OCI-LY1 (cell line): ENCODE data around the gene CHMP6.

ENCODE experiments used
- H2AFZ ChIP-seq: fragments of 200-600 bp; sonication (generic), shearing (Covaris generic); 2 replicates; pipeline ENCODE4 v1.6.0; 2014; ENCODE audit warnings: antibody characterized with exemption, mild to moderate bottlenecking, low read length
- H3F3A ChIP-seq: fragments of 200-600 bp; sonication (generic), shearing (Covaris generic); 2 replicates; pipeline ENCODE4 v1.6.0; 2014; ENCODE audit warnings: mild to moderate bottlenecking, antibody characterized with exemption, low read length, moderate library complexity; ENCODE audit not compliant: insufficient read depth
- H3K27ac ChIP-seq: fragments of 200-600 bp; sonication (generic); 2 replicates; pipeline ENCODE4 v1.5.1; 2014; ENCODE audit warnings: low read length, mixed run types, mild to moderate bottlenecking, low read depth; ENCODE audit not compliant: poor library complexity, severe bottlenecking
- H3K27me3 ChIP-seq: fragments of 200-600 bp; sonication (generic); 2 replicates; pipeline ENCODE4 v1.6.0; 2014; ENCODE audit warnings: antibody characterized with exemption, mild to moderate bottlenecking, low read length, moderate library complexity; ENCODE audit not compliant: insufficient read depth
- H3K36me3 ChIP-seq: fragments of 200-600 bp; sonication (generic); 2 replicates; pipeline ENCODE4 v1.6.1; 2014; ENCODE audit warnings: mild to moderate bottlenecking, antibody characterized with exemption, low read length, moderate library complexity, mixed read lengths; ENCODE audit not compliant: insufficient read depth
- H3K4me1 ChIP-seq: fragments of 200-600 bp; sonication (generic); 2 replicates; pipeline ENCODE4 v1.5.1; 2014; ENCODE audit warnings: mild to moderate bottlenecking, low read length, moderate library complexity; ENCODE audit not compliant: insufficient read depth, severe bottlenecking
- H3K4me2 ChIP-seq: fragments of 200-600 bp; sonication (generic), shearing (Covaris generic); 2 replicates; pipeline ENCODE4 v1.6.1; 2014; ENCODE audit warnings: low read length
- H3K4me3 ChIP-seq: fragments of 200-600 bp; sonication (generic); 2 replicates; pipeline ENCODE4 v1.5.1; 2014; ENCODE audit warnings: low read length, low read depth, mild to moderate bottlenecking, mixed read lengths; ENCODE audit not compliant: poor library complexity, severe bottlenecking
- H3K79me2 ChIP-seq: fragments of 200-600 bp; shearing (Covaris generic); 2 replicates; pipeline ENCODE4 v1.6.1; 2016; ENCODE audit warnings: mixed run types, low read length, mixed read lengths; ENCODE audit not compliant: insufficient read depth
- H3K9ac ChIP-seq: fragments of 200-600 bp; sonication (generic), shearing (Covaris generic); 2 replicates; pipeline ENCODE4 v1.6.1; 2014; ENCODE audit warnings: mild to moderate bottlenecking, low read length, mixed read lengths
- H3K9me2 ChIP-seq: fragments of 200-600 bp; sonication (generic), shearing (Covaris generic); 2 replicates; pipeline ENCODE4 v1.6.1; 2014; ENCODE audit warnings: low read depth, mild to moderate bottlenecking, low read length, mixed read lengths
- H3K9me3 ChIP-seq: fragments of 200-600 bp; shearing (Covaris generic); 2 replicates; pipeline ENCODE4 v1.6.1; 2014; ENCODE audit warnings: low read length, mixed read lengths
- H4K20me1 ChIP-seq: fragments of 200-600 bp; sonication (generic), shearing (Covaris generic); 2 replicates; pipeline ENCODE4 v1.6.0; 2016; ENCODE audit warnings: mild to moderate bottlenecking, low read length; ENCODE audit not compliant: insufficient read depth
- CTCF ChIP-seq: fragments of 200-600 bp; sonication (generic), shearing (Covaris generic); IDR thresholded peaks from 2 replicates; pipeline ENCODE4 v1.5.1; 2017; ENCODE audit warnings: mild to moderate bottlenecking, antibody characterized with exemption, low read length, moderate library complexity, mixed read lengths
- EZH2 ChIP-seq: fragments of 200-600 bp; sonication (generic), shearing (Covaris generic); IDR thresholded peaks from 2 replicates; pipeline ENCODE4 v1.8.0; 2017; ENCODE audit warnings: borderline replicate concordance, mixed run types, mild to moderate bottlenecking, antibody characterized with exemption, low read length, moderate library complexity, mixed read lengths

The CHMP6 gene

GRCh38 chr17:80951121-80952090 is 40.2 kb upstream of the CHMP6 start:
- TF ChIP-seq CTCF = no peak
- peaks cover 92% of the 10 kb centered on the region for H3K36me3 ChIP-seq
- H4K20me1 ChIP-seq = no peaks in the 10 kb centered on the region
- H3K79me2 ChIP-seq = no peaks in the 10 kb centered on the region
- H2AFZ ChIP-seq = no peak overlapping the region
- H3F3A ChIP-seq = no peaks in the 10 kb centered on the region
- no peaks in the 10 kb centered on the region for H3K9me2 ChIP-seq
- H3K27ac ChIP-seq = no peak overlapping the region
- no peak overlapping the region for H3K4me2 ChIP-seq
- H3K27me3 ChIP-seq = no peaks in the 10 kb centered on the region
- H3K4me1 ChIP-seq = no peaks in the 10 kb centered on the region
- no peak overlapping the region for H3K9ac ChIP-seq
- no peaks in the 10 kb centered on the region for H3K9me3 ChIP-seq
- H3K4me3 ChIP-seq = no peak overlapping the region

- no peak overlapping the region for H3K4me3 ChIP-seq
- H3K27ac ChIP-seq = no peak overlapping the region
- H2AFZ ChIP-seq = no peak overlapping the region
- TF ChIP-seq CTCF = no peak
- no peak for TF ChIP-seq EZH2
- H3K9ac ChIP-seq = no peak overlapping the region
- no peaks in the 10 kb centered on the region for H3K27me3 ChIP-seq
- no peaks in the 10 kb centered on the region for H4K20me1 ChIP-seq
- H3K36me3 ChIP-seq = peaks cover 89% of the 10 kb centered on the region
- H3K79me2 ChIP-seq = no peaks in the 10 kb centered on the region
- no peaks in the 10 kb centered on the region for H3K9me3 ChIP-seq
- H3K4me2 ChIP-seq = no peak overlapping the region
- no peaks in the 10 kb centered on the region for H3K4me1 ChIP-seq
- H3K9me2 ChIP-seq = no peaks in the 10 kb centered on the region
- H3F3A ChIP-seq = no peaks in the 10 kb centered on the region
Measured at GRCh38 chr17:80952291-80952690, 39.4 kb upstream of the CHMP6 start.

- Histone ChIP-seq H2AFZ (no peak overlapping the region), H3K27ac (no peak overlapping the region), H3K4me1 (no peaks in the 10 kb centered on the region), H4K20me1 (no peaks in the 10 kb centered on the region), H3K36me3 (peaks cover 81% of the 10 kb centered on the region), H3K9me3 (no peaks in the 10 kb centered on the region), H3F3A (no peaks in the 10 kb centered on the region), H3K4me3 (no peak overlapping the region), H3K9me2 (no peaks in the 10 kb centered on the region), H3K9ac (no peak overlapping the region), H3K27me3 (no peaks in the 10 kb centered on the region), H3K4me2 (no peak overlapping the region), H3K79me2 (no peaks in the 10 kb centered on the region)
- TF ChIP-seq EZH2 (no peak), CTCF (no peak)
Measured at GRCh38 chr17:80953471-80954315, 37.9 kb upstream of the CHMP6 start.
